ENCODE measurements around the gene JAZF1.

GRCh38 chr7:28106321-28106829, 74.2 kb downstream of the JAZF1 start:
- TF ChIP-seq CTCF (IDR thresholded peaks at IDR 0.05) (no peak), ZFX (IDR thresholded peaks at IDR 0.05; ENCODE audit: borderline replicate concordance) (no peak)

All from 22Rv1 (cell line).